A673 (cell line): ENCODE measurements around the gene USP3. TPM values are rescaled to one million over a fixed set of nuclear protein-coding genes. Genes with fewer than 3 reads are reported as not detected.

Experiments
- BruUV-seq: library from RNA; stranded (reverse); fragments of 400-500 nt; replicated peaks from 2 replicates; lab custom pipeline; 2021; lab: Mats Ljungman, UMichigan
- CTCF ChIA-PET: fragments of 300-600 bp; sonication (Branson Sonifier 250); formaldehyde crosslinking; loops from one replicate; lab custom pipeline; 2022; ENCODE audit warnings: antibody characterized with exemption; lab: Charles Lee
- POLR2A ChIA-PET: fragments of 300-600 bp; sonication (Branson Sonifier 250); formaldehyde crosslinking; loops from one replicate; lab custom pipeline; 2022; ENCODE audit warnings: antibody characterized with exemption; ENCODE audit not compliant: low non-redundant PET; lab: Charles Lee
- DNase-seq: peaks from one replicate; pipeline ENCODE4 v3.0.0-alpha.2; 2015; ENCODE audit warnings: low spot score
- H3K27ac ChIP-seq: fragments of 200-600 bp; sonication (generic); 2 replicates; pipeline ENCODE4 v1.5.1; 2016; ENCODE audit warnings: mixed run types, low read depth, mild to moderate bottlenecking, mixed read lengths, antibody characterized with exemption, low read length; ENCODE audit not compliant: poor library complexity, severe bottlenecking
- H3K27me3 ChIP-seq: fragments of 200-600 bp; sonication (generic); replicated peaks from 2 replicates; pipeline ENCODE4 v1.6.1; 2017; ENCODE audit warnings: mixed run types, low read depth, mild to moderate bottlenecking, mixed read lengths, antibody characterized with exemption, low read length; ENCODE audit not compliant: insufficient read depth, poor library complexity
- H3K36me3 ChIP-seq: fragments of 200-600 bp; sonication (generic); 2 replicates; pipeline ENCODE4 v1.6.1; 2016; ENCODE audit warnings: mixed run types, mild to moderate bottlenecking, mixed read lengths, antibody characterized with exemption, low read length; ENCODE audit not compliant: insufficient read depth, poor library complexity, severe bottlenecking
- H3K4me1 ChIP-seq: fragments of 200-600 bp; sonication (generic); 2 replicates; pipeline ENCODE4 v1.6.1; 2017; ENCODE audit warnings: mixed run types, mild to moderate bottlenecking, mixed read lengths, antibody characterized with exemption, low read length; ENCODE audit not compliant: insufficient read depth, poor library complexity, severe bottlenecking
- H3K4me3 ChIP-seq: fragments of 200-600 bp; sonication (generic); 2 replicates; pipeline ENCODE4 v1.5.1; 2016; ENCODE audit warnings: low read depth, mixed run types, mild to moderate bottlenecking, mixed read lengths, low read length; ENCODE audit not compliant: poor library complexity, severe bottlenecking
- H3K9me3 ChIP-seq: fragments of 200-600 bp; sonication (generic); 2 replicates; pipeline ENCODE4 v1.6.1; 2016; ENCODE audit warnings: mixed run types, low read depth, mild to moderate bottlenecking, mixed read lengths, antibody characterized with exemption, low read length; ENCODE audit not compliant: poor library complexity, severe bottlenecking
- CTCF ChIP-seq: fragments of 300-800, 200-600 bp; sonication (generic); conservative IDR thresholded peaks from 2 replicates; pipeline ENCODE4 v1.5.1; 2017; ENCODE audit warnings: low read depth, mild to moderate bottlenecking, antibody characterized with exemption, low read length, moderate library complexity, mixed read lengths
- EZH2 ChIP-seq: fragments of 200-600 bp; sonication (generic); IDR thresholded peaks from 2 replicates; pipeline ENCODE4 v1.6.1; 2017; ENCODE audit warnings: borderline replicate concordance, low read depth, mild to moderate bottlenecking, mixed read lengths, antibody characterized with exemption, low read length; ENCODE audit not compliant: poor library complexity, severe bottlenecking
- intact Hi-C: fragments of 100-400 bp; cut with micrococcal nuclease; formaldehyde crosslinking; loops from one replicate; pipeline ENCODE4 v1.10.0; 2022; ENCODE audit not compliant: unreplicated experiment
- total RNA-seq: library from RNA; stranded (reverse); gene quantifications from 2 replicates; pipeline ENCODE4 v1.2.3, GENCODE V29; 2021

The USP3 gene
- total RNA-seq, 1 experiment from 2014 or later: 65.3 TPM

GRCh38 chr15:63476229-63476632, 28.2 kb upstream of the USP3 start:
- no TSS peak for BruUV-seq
- peak; percentile 29 for DNase-seq
- ChIA-PET POLR2A (no interaction called here), CTCF (no interaction called here)
- Histone ChIP-seq H3K4me3 (no peak overlapping the region), H3K4me1 (no peaks in the 10 kb centered on the region), H3K27ac (no peak overlapping the region), H3K9me3 (no peaks in the 10 kb centered on the region), H3K27me3 (no peaks in the 10 kb centered on the region), H3K36me3 (no peaks in the 10 kb centered on the region)
- intact Hi-C loops: no loop called here
- TF ChIP-seq CTCF: no peak
- no peak for TF ChIP-seq EZH2

GRCh38 chr15:63478243-63478642, 26.1 kb upstream of the USP3 start:
- Histone ChIP-seq H3K4me1 (peaks cover 9% of the 10 kb centered on the region), H3K27me3 (no peaks in the 10 kb centered on the region), H3K4me3 (no peak overlapping the region), H3K36me3 (no peaks in the 10 kb centered on the region), H3K27ac (no peak overlapping the region), H3K9me3 (no peaks in the 10 kb centered on the region)
- POLR2A ChIA-PET: no interaction called here
- TF ChIP-seq EZH2: no peak
- no peak for TF ChIP-seq CTCF
- no peak for DNase-seq
- intact Hi-C loops: no loop called here
- CTCF ChIA-PET: no interaction called here
- BruUV-seq: no TSS peak

GRCh38 chr15:63480441-63480821, 24.0 kb upstream of the USP3 start:
- DNase-seq: no peak
- Histone ChIP-seq H3K36me3 (no peaks in the 10 kb centered on the region), H3K9me3 (no peaks in the 10 kb centered on the region), H3K4me3 (no peak overlapping the region), H3K27me3 (no peaks in the 10 kb centered on the region), H3K27ac (no peak overlapping the region), H3K4me1 (peaks cover 17% of the 10 kb centered on the region)
- intact Hi-C loops: no loop called here
- CTCF ChIA-PET: no interaction called here
- POLR2A ChIA-PET: no interaction called here
- TF ChIP-seq EZH2 (no peak), CTCF (no peak)
- no TSS peak for BruUV-seq
